SJCRH30 (cell line): ENCODE data around the gene GYPB. TPM values are rescaled to one million over a fixed set of nuclear protein-coding genes. Genes with fewer than 3 reads are reported as not detected.
"Not testable (repeated sequence)": the region's sequence is repeated elsewhere in the genome, so short reads cannot be mapped to it uniquely, and the experiment has no call there.

ENCODE experiments used
- DNase-seq, 2 experiments: peaks; one replicate each; pipeline ENCODE4 v3.0.0-alpha.2; 2015 to 2020
- H3K27ac ChIP-seq: fragments of 250-450 bp; sonication (Bioruptor Pico); 2 replicates; pipeline ENCODE4 v1.5.1; 2020; ENCODE audit warnings: mild to moderate bottlenecking, moderate library complexity
- H3K27me3 ChIP-seq: fragments of 250-450 bp; sonication (Bioruptor Pico); 2 replicates; pipeline ENCODE4 v1.5.1; 2020; ENCODE audit warnings: mild to moderate bottlenecking, moderate library complexity
- H3K36me3 ChIP-seq: fragments of 250-450 bp; sonication (Bioruptor Pico); 2 replicates; pipeline ENCODE4 v1.5.1; 2020; ENCODE audit warnings: mild to moderate bottlenecking, moderate library complexity
- H3K4me1 ChIP-seq: fragments of 250-450 bp; sonication (Bioruptor Pico); 2 replicates; pipeline ENCODE4 v1.5.1; 2020; ENCODE audit warnings: mild to moderate bottlenecking, moderate library complexity
- H3K4me3 ChIP-seq: fragments of 250-450 bp; sonication (Bioruptor Pico); 2 replicates; pipeline ENCODE4 v1.5.1; 2020; ENCODE audit warnings: mild to moderate bottlenecking, moderate library complexity
- H3K9me3 ChIP-seq: fragments of 250-450 bp; sonication (Bioruptor Pico); replicated peaks from 2 replicates; pipeline ENCODE4 v1.5.1; 2020; ENCODE audit warnings: mild to moderate bottlenecking, moderate library complexity
- total RNA-seq: library from RNA; depleted of rRNA; stranded (reverse); fragments of >200 nt; shearing (Covaris generic); gene quantifications from 2 replicates; pipeline ENCODE4 v1.2.3, GENCODE V29; 2014

The GYPB gene
- total RNA-seq, 1 experiment from 2014 or later: not detected

- not testable (repeated sequence) for H3K4me1 ChIP-seq, H3K27me3 ChIP-seq, H3K9me3 ChIP-seq, H3K4me3 ChIP-seq, DNase-seq, H3K27ac ChIP-seq, H3K36me3 ChIP-seq
These were observed 3.7 kb upstream of the GYPB start for GRCh38 chr4:144022772-144023400.

GRCh38 chr4:144021336-144021990 is 2.3 kb upstream of the GYPB start:
- not testable (repeated sequence) for H3K27me3 ChIP-seq, H3K36me3 ChIP-seq, H3K4me3 ChIP-seq, H3K27ac ChIP-seq, H3K9me3 ChIP-seq, H3K4me1 ChIP-seq
- DNase-seq: peak in 1 of 2 experiments; percentile 37

GRCh38 chr4:144018223-144019000 is 768 bp downstream of the GYPB start:
- not testable (repeated sequence) for H3K27me3 ChIP-seq, H3K36me3 ChIP-seq, H3K27ac ChIP-seq, DNase-seq, H3K9me3 ChIP-seq, H3K4me1 ChIP-seq, H3K4me3 ChIP-seq

- not testable (repeated sequence) for H3K9me3 ChIP-seq, H3K4me3 ChIP-seq, H3K36me3 ChIP-seq, H3K4me1 ChIP-seq, DNase-seq, H3K27ac ChIP-seq, H3K27me3 ChIP-seq
These were observed 1.9 kb downstream of the GYPB start for GRCh38 chr4:144017271-144017670.

- not testable (repeated sequence) for DNase-seq, H3K27me3 ChIP-seq, H3K9me3 ChIP-seq, H3K27ac ChIP-seq, H3K4me1 ChIP-seq, H3K4me3 ChIP-seq, H3K36me3 ChIP-seq
These were observed 3.0 kb downstream of the GYPB start for GRCh38 chr4:144016057-144016605.

DNA sequence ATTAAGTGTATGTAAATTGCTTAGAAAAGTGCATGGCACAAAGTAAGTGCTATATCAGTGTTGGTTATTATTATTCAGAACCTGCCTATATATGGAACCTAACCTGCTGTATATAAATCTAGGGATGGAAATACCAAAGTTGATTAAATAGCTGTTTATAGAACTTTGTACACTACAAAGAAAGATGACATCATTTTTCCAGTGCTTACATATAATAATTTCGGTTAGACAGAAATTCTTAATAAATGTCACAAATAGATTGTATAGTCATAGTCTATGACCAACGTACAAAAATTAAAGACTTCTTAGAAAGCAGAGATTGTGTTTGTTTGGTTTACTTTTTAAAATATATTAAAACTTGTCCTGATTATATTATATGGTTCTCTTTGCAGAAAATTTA is 4.4 kb downstream of the GYPB start:
- DNase-seq: no peak
- Histone ChIP-seq H3K27ac (no peak overlapping the region), H3K4me3 (no peak overlapping the region), H3K27me3 (no peaks in the 10 kb centered on the region), H3K4me1 (no peaks in the 10 kb centered on the region), H3K9me3 (no peaks in the 10 kb centered on the region), H3K36me3 (no peaks in the 10 kb centered on the region)

GRCh38 chr4:144008602-144009001 is 10.6 kb downstream of the GYPB start:
- H3K27me3 ChIP-seq, H3K4me1 ChIP-seq: not testable (repeated sequence)

DNA sequence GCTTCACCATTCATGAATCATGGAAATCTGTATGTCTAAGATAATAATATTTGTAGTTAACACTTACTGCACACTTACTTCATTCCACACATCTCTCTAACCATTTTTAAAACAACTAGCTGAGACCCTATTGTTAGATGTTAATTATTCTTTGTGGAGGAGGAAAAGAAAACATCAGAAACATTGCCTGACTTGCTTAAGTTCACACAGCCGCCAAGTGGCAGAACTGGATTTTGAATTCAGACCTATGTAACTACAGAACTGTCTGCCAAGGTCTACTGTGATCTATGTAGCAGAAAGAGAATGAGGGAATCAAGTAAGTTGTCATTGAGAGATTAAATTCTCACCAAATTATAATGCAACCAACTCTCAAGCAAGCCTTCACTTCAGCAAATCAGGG is 11.2 kb downstream of the GYPB start:
- H3K4me1 ChIP-seq, DNase-seq, H3K9me3 ChIP-seq, H3K36me3 ChIP-seq, H3K4me3 ChIP-seq, H3K27me3 ChIP-seq, H3K27ac ChIP-seq: not testable (repeated sequence)

More at GRCh38 chr4:144008602-144009001, 10.6 kb downstream of the GYPB start:
- not testable (repeated sequence) for H3K9me3 ChIP-seq, H3K4me3 ChIP-seq, DNase-seq, H3K36me3 ChIP-seq, H3K27ac ChIP-seq

- not testable (repeated sequence) for DNase-seq, H3K4me3 ChIP-seq, H3K27ac ChIP-seq, H3K9me3 ChIP-seq, H3K27me3 ChIP-seq, H3K4me1 ChIP-seq, H3K36me3 ChIP-seq
These were observed 12.9 kb downstream of the GYPB start for GRCh38 chr4:144006200-144006803.

DNA sequence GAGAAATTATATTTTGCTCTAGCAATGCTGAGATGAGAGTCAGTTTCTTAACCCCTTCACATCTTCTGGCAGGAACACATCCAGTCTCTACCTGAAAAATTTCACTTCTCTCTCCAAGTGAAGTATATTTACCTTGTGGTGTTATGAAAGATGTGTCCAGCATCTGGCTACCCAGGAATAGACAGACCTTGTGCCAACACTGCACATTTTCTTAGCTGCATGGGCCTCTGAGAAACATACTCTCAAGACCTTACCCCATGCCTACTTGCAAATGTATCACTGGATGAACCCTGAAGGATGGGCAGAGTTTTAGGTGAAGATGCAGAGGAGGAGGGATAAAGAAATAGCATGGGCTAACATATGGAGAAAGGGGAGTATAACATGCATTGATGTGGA is 13.6 kb downstream of the GYPB start:
- not testable (repeated sequence) for H3K4me3 ChIP-seq, H3K27ac ChIP-seq, H3K27me3 ChIP-seq, H3K4me1 ChIP-seq, H3K36me3 ChIP-seq, H3K9me3 ChIP-seq, DNase-seq

- H3K27ac ChIP-seq, H3K9me3 ChIP-seq, H3K4me3 ChIP-seq, H3K27me3 ChIP-seq, H3K4me1 ChIP-seq, H3K36me3 ChIP-seq, DNase-seq: not testable (repeated sequence)
These were observed 14.2 kb downstream of the GYPB start for GRCh38 chr4:144004868-144005557.

DNA sequence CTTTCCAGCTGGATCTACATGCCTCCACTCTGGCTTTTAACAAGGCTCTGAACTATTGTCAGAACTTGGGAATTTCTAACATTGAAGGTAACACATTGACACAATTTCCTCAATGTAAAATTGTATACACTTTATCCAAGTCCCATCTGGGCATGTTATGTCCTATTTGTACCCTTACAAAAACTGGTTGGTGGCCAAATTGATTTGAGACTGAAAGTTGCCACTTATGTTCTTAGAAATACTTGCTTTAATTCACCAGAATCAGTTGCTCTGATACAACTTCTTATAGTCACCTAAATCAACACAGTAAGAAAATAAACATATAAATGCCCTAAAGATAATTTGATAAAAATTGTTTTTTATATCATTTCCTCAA is 15.3 kb downstream of the GYPB start:
- H3K27ac ChIP-seq, H3K36me3 ChIP-seq, H3K9me3 ChIP-seq, H3K4me1 ChIP-seq, DNase-seq, H3K4me3 ChIP-seq, H3K27me3 ChIP-seq: not testable (repeated sequence)

GRCh38 chr4:144003205-144003889 is 15.8 kb downstream of the GYPB start:
- not testable (repeated sequence) for H3K27ac ChIP-seq, DNase-seq

GRCh38 chr4:144000331-144000995 is 18.7 kb downstream of the GYPB start:
- H3K27me3 ChIP-seq, H3K36me3 ChIP-seq, H3K9me3 ChIP-seq, H3K4me1 ChIP-seq, H3K4me3 ChIP-seq, H3K27ac ChIP-seq, DNase-seq: not testable (repeated sequence)

More at GRCh38 chr4:144003205-144003889, 15.8 kb downstream of the GYPB start:
- not testable (repeated sequence) for H3K9me3 ChIP-seq, H3K27me3 ChIP-seq, H3K4me3 ChIP-seq, H3K4me1 ChIP-seq, H3K36me3 ChIP-seq
